Astrocyte (in vitro differentiated cells and primary cell): ENCODE data around the gene UGT1A1.

Source experiments
- EZH2 ChIP-seq: IDR thresholded peaks from 2 replicates; pipeline ENCODE4 v1.6.1; 2012; ENCODE audit warnings: mild to moderate bottlenecking, low read length, inconsistent platforms; ENCODE audit not compliant: insufficient read depth
- TF ChIP-seq, protein P1 (sequence below): IDR thresholded peaks from 2 replicates; pipeline ENCODE4 v1.5.1; 2011; ENCODE audit warnings: low read depth, mild to moderate bottlenecking, inconsistent platforms, low read length, moderate library complexity; ENCODE audit not compliant: insufficient read depth

DNA sequence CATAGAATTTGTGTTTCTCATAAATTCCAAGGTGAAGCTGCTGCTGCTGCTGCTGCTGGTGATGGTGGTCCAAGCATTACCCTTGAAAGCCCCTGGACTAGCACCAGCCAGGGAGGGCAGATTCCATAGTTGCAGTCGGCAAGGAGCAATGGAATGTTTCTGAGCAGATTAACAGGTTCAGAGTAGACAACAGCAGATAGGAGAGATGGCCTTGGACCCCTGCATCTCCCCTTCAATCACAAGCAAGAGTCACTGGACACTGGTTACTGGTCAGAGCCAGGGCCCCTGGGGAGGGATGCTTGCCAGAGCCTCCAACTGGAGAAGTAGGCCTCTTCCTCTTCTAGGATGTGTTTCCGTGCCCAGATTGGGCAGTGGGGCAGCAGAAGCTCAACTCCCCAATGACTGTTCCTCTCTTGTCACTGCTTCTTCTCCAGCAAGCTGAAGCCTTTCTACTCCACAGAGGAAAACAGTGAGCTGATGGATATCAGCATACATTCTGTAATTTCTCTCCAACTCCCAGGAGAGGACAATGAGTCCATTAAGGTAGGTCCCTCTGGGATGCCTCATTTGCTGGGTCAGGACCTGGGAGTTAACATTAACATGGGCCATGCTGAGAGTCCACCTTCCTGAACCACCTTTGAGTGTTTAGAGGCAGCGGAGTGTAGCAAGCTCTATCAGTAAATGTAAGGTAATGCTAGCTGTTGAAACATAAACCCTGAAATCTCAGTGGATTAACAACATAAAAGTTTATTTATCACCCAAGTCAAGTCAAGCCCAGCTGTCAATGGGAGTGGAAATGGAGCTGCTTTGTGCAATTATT, 53.4 kb downstream of the UGT1A1 start:
- TF ChIP-seq, protein P1, sequence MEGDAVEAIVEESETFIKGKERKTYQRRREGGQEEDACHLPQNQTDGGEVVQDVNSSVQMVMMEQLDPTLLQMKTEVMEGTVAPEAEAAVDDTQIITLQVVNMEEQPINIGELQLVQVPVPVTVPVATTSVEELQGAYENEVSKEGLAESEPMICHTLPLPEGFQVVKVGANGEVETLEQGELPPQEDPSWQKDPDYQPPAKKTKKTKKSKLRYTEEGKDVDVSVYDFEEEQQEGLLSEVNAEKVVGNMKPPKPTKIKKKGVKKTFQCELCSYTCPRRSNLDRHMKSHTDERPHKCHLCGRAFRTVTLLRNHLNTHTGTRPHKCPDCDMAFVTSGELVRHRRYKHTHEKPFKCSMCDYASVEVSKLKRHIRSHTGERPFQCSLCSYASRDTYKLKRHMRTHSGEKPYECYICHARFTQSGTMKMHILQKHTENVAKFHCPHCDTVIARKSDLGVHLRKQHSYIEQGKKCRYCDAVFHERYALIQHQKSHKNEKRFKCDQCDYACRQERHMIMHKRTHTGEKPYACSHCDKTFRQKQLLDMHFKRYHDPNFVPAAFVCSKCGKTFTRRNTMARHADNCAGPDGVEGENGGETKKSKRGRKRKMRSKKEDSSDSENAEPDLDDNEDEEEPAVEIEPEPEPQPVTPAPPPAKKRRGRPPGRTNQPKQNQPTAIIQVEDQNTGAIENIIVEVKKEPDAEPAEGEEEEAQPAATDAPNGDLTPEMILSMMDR: no peak
- TF ChIP-seq EZH2: no peak
